ENCODE measurements around the gene PLCB3.
"Not testable (repeated sequence)": the region's sequence is repeated elsewhere in the genome, so short reads cannot be mapped to it uniquely, and the experiment has no call there.

GRCh38 chr11:64246621-64246870 is 4.8 kb upstream of the PLCB3 start:
- not testable (repeated sequence) for TF ChIP-seq CTCF, POLR2A (IDR thresholded peaks at IDR 0.05)

All from Peyer's patch (tissue), 4 donors.